ENCODE results near the gene TBC1D32.
"Not testable (repeated sequence)": the region's sequence is repeated elsewhere in the genome, so short reads cannot be mapped to it uniquely, and the experiment has no call there.

The TBC1D32 gene, protein sequence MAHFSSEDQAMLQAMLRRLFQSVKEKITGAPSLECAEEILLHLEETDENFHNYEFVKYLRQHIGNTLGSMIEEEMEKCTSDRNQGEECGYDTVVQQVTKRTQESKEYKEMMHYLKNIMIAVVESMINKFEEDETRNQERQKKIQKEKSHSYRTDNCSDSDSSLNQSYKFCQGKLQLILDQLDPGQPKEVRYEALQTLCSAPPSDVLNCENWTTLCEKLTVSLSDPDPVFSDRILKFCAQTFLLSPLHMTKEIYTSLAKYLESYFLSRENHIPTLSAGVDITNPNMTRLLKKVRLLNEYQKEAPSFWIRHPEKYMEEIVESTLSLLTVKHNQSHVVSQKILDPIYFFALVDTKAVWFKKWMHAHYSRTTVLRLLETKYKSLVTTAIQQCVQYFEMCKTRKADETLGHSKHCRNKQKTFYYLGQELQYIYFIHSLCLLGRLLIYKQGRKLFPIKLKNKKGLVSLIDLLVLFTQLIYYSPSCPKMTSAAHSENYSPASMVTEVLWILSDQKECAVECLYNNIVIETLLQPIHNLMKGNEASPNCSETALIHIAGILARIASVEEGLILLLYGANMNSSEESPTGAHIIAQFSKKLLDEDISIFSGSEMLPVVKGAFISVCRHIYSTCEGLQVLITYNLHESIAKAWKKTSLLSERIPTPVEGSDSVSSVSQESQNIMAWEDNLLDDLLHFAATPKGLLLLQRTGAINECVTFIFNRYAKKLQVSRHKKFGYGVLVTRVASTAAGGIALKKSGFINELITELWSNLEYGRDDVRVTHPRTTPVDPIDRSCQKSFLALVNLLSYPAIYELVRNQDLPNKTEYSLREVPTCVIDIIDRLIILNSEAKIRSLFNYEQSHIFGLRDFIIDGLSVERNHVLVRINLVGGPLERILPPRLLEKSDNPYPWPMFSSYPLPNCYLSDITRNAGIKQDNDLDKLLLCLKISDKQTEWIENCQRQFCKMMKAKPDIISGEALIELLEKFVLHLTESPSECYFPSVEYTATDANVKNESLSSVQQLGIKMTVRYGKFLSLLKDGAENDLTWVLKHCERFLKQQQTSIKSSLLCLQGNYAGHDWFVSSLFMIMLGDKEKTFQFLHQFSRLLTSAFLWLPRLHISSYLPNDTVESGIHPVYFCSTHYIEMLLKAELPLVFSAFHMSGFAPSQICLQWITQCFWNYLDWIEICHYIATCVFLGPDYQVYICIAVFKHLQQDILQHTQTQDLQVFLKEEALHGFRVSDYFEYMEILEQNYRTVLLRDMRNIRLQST

DNA sequence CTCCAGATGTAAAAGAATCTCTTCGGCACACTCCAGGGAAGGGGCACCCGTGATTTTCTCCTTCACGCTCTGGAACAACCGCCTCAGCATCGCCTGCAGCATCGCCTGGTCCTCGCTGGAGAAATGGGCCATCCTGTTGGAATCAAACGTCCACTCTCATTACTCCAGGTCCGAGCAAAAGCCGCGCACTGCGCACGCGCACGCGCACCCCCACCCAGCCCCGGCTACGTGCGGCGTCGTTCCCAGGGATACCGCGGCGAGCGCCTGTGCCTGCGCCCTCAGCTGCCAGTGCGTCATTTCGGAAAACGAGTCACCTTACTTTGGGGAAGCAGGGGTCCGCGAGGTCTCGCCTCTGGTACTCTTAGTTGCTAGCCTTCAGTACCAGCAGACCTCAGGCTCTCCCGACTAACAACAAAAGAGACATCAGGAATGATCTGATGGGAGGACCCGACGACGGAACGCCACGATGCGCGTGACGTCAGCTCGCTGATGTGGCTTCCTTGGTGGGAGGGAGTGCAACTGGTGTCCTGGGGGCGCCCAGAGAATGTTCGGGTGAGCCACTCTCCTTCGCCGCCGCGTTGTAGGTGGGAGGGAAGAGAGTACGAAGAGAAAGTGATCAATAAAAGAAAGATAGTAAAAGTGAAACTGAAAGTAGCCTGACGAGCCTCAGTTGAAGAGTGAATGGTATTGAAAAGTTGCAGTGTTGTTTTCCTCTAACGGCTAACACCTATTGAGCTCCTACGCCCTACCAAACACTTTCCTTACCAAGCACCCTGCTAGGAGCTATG lies at the start of gene TBC1D32:
Gene TBC1D32 (minus strand): TSS at position 182 of the 788 bp plus-strand sequence. CDS start 50 bp downstream, at position 132.
- no peaks in the 10 kb centered on the region for H3K4me1 ChIP-seq (ENCODE audit: insufficient read depth, low read length)
- no peaks in the 10 kb centered on the region for H3K9me3 ChIP-seq (ENCODE audit: insufficient read depth, low read depth, low read length)
- H3K27ac ChIP-seq (ENCODE audit: low read length) = no peak within 1 kb of the TSS
- peak within 1 kb of the TSS; percentile 75 for H3K4me3 ChIP-seq (ENCODE audit: low read length)
- no peaks in the 10 kb centered on the region for H3K36me3 ChIP-seq (ENCODE audit: insufficient read depth, low read depth, low read length)
- H3K27me3 ChIP-seq (ENCODE audit: insufficient read depth, low read length) = no peaks in the 10 kb centered on the region
- peak within 1 kb of the TSS; percentile 71; the same call in 1 of the 2 replicates for H3K9ac ChIP-seq (ENCODE audit: low read depth, low read length)

- Histone ChIP-seq H3K27ac (ENCODE audit: low read length) (no peak overlapping the region), H3K9ac (ENCODE audit: low read depth, low read length) (no peak overlapping the region), H3K9me3 (ENCODE audit: insufficient read depth, low read depth, low read length) (no peaks in the 10 kb centered on the region), H3K4me1 (ENCODE audit: insufficient read depth, low read length) (no peaks in the 10 kb centered on the region), H3K4me3 (ENCODE audit: low read length) (no peak overlapping the region), H3K27me3 (ENCODE audit: insufficient read depth, low read length) (no peaks in the 10 kb centered on the region), H3K36me3 (ENCODE audit: insufficient read depth, low read depth, low read length) (no peaks in the 10 kb centered on the region)
Observed at GRCh38 chr6:121383478-121383877, 49.2 kb upstream of the TBC1D32 start.

DNA sequence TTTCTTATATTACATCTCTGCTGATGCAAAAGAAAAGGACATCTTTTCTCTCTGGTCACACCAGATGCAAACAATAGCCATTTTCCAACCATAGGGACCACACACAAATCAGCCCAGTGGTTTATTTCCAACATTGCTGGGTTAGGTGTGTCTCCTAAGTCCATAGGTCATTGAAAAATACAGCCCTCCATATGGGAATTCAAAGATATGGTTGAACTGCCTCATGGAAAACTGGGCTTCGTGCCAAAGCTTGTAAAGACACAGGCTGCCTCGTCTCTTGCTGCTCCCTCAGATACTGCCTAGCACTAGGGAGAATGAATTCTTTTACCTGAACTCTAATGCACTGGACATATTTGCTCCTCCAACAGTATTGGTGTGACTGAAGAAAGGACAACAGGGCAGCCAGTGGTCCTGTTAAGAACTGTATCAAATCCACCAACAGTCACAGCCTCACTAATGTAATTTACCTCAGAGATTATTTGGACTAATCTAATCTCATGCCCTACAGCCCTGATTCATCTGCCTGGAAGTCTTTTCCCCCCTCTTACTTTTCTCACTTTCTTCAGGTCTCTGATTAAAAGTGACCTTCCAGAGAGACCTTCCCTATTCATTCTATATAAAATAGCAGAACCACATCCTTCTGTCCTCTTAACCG lies 48.3 kb upstream of the TBC1D32 start:
- no peaks in the 10 kb centered on the region for H3K36me3 ChIP-seq (ENCODE audit: insufficient read depth, low read depth, low read length)
- no peak overlapping the region for H3K9ac ChIP-seq (ENCODE audit: low read depth, low read length)
- no peaks in the 10 kb centered on the region for H3K9me3 ChIP-seq (ENCODE audit: insufficient read depth, low read depth, low read length)
- no peak overlapping the region for H3K27ac ChIP-seq (ENCODE audit: low read length)
- no peaks in the 10 kb centered on the region for H3K27me3 ChIP-seq (ENCODE audit: insufficient read depth, low read length)
- H3K4me1 ChIP-seq (ENCODE audit: insufficient read depth, low read length) = no peaks in the 10 kb centered on the region
- no peak overlapping the region for H3K4me3 ChIP-seq (ENCODE audit: low read length)

DNA sequence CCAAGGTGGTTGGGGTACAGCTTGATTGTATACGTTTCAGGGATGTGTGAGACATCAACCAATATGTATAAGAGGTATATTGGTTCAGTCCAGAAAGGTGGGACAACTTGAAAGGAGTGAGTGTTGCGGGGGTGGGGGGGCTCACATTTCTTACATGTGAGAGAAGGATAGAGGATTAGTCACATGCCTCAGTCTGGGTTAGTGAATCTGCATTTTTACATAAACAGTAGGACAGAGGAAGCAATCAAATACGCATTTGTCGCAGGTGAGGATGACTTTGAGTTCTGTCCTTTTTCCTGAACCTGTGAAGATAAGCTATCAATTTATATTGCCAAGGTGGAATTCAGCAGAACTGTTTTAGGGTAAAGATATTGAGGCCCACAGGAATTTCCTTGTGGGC lies 42.1 kb upstream of the TBC1D32 start:
- Histone ChIP-seq H3K4me3 (ENCODE audit: low read length) (no peak overlapping the region), H3K4me1 (ENCODE audit: insufficient read depth, low read length) (no peaks in the 10 kb centered on the region), H3K9me3 (ENCODE audit: insufficient read depth, low read depth, low read length) (peaks cover 5% of the 10 kb centered on the region; the same call in 1 of the 2 replicates), H3K9ac (ENCODE audit: low read depth, low read length) (no peak overlapping the region), H3K36me3 (ENCODE audit: insufficient read depth, low read depth, low read length) (no peaks in the 10 kb centered on the region), H3K27ac (ENCODE audit: low read length) (no peak overlapping the region), H3K27me3 (ENCODE audit: insufficient read depth, low read length) (no peaks in the 10 kb centered on the region)

DNA sequence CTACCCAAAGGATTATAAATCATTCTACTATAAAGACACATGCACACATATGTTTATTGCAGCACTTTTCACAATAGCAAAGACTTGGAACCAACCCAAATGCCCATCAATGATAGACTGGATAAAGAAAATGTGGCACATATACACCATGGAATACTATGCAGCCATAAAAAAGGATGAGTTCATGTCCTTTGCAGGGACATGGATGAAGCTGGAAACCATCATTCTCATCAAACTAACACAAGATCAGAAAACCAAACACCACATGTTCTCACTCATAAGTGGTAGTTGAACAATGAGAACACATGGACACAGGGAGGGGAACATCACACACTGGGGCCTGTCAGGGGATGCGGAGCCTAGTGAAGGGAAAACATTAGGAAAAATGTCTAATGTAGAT lies 39.9 kb upstream of the TBC1D32 start:
- not testable (repeated sequence) for H3K27me3 ChIP-seq (ENCODE audit: insufficient read depth, low read length); H3K36me3 ChIP-seq (ENCODE audit: insufficient read depth, low read depth, low read length); H3K27ac ChIP-seq (ENCODE audit: low read length); H3K9ac ChIP-seq (ENCODE audit: low read depth, low read length); H3K9me3 ChIP-seq (ENCODE audit: insufficient read depth, low read depth, low read length); H3K4me1 ChIP-seq (ENCODE audit: insufficient read depth, low read length); H3K4me3 ChIP-seq (ENCODE audit: low read length)

DNA sequence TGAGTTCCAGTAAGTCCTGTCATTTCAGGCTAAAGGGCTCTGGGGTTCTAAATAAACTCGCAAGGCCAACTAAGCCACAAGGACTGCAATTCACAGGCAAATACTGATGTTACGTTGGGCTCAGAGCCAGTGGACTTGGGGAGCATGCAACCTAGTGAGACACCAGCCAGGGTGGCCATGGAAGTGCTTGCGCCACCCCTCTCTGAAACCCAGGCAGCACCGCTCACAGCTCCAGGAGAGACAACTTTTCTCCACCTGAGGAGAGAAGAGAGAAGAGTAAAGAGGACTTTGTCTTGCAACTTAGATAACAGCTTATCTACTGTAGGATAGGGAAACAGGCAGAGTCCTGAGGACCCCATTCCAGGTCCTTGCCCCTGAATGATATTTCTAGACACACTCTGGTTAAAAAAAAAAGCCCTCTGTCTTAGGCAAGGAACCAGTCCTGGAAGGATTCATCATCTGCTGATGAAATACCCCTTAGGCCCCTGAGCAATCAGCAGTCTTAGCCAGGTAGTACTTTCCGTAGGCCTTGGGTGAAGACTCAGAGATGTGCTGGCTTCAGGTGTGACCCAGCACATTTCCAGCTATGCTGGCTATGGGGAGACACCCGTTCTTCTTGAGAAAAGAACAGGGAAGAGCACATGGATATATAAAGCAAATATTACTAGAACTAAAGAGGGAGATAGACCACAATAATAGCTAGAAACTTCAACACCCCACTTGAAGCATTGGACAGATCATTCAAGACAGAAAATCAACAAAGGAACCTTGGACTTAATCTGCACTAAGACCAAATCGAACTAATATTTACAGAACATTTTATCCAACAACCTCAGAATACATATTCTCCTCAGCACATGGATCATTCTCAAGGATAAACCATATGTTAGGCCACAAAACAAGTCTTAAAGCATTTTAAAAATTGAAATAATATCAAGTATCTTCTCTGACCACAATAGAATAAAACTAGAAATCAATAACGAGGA lies 31.5 kb upstream of the TBC1D32 start:
- Histone ChIP-seq H3K9me3 (ENCODE audit: insufficient read depth, low read depth, low read length) (no peaks in the 10 kb centered on the region), H3K27me3 (ENCODE audit: insufficient read depth, low read length) (no peaks in the 10 kb centered on the region), H3K4me3 (ENCODE audit: low read length) (no peak overlapping the region), H3K27ac (ENCODE audit: low read length) (no peak overlapping the region), H3K9ac (ENCODE audit: low read depth, low read length) (no peak overlapping the region), H3K36me3 (ENCODE audit: insufficient read depth, low read depth, low read length) (no peaks in the 10 kb centered on the region), H3K4me1 (ENCODE audit: insufficient read depth, low read length) (peaks cover 6% of the 10 kb centered on the region; the same call in 1 of the 2 replicates)

GRCh38 chr6:121356575-121356974 lies 22.3 kb upstream of the TBC1D32 start:
- Histone ChIP-seq H3K27me3 (ENCODE audit: insufficient read depth, low read length) (no peaks in the 10 kb centered on the region), H3K9ac (ENCODE audit: low read depth, low read length) (no peak overlapping the region), H3K27ac (ENCODE audit: low read length) (no peak overlapping the region), H3K9me3 (ENCODE audit: insufficient read depth, low read depth, low read length) (no peaks in the 10 kb centered on the region), H3K4me1 (ENCODE audit: insufficient read depth, low read length) (no peaks in the 10 kb centered on the region), H3K36me3 (ENCODE audit: insufficient read depth, low read depth, low read length) (no peaks in the 10 kb centered on the region), H3K4me3 (ENCODE audit: low read length) (no peak overlapping the region)

DNA sequence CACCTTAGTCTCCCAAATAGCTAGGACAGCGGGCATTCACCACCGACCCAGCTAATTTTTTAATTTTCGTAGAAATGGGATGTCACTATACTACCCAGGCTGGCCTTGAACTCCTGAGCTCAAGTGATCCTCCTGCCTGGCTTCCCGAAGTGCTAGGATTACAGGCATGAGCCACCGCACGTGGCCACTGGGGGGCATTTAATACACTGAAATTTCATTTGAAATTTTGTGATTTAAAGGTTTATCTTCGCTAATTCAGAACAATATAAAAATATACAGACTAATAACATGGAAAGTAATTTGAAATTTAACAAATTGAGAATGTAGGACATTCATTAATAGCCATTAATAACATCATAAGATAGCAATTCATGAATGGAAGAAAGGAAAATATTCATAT lies 20.5 kb upstream of the TBC1D32 start:
- Histone ChIP-seq H3K27me3 (ENCODE audit: insufficient read depth, low read length) (no peaks in the 10 kb centered on the region), H3K27ac (ENCODE audit: low read length) (no peak overlapping the region), H3K4me1 (ENCODE audit: insufficient read depth, low read length) (no peaks in the 10 kb centered on the region), H3K9me3 (ENCODE audit: insufficient read depth, low read depth, low read length) (no peaks in the 10 kb centered on the region), H3K36me3 (ENCODE audit: insufficient read depth, low read depth, low read length) (no peaks in the 10 kb centered on the region), H3K4me3 (ENCODE audit: low read length) (no peak overlapping the region), H3K9ac (ENCODE audit: low read depth, low read length) (no peak overlapping the region)

DNA sequence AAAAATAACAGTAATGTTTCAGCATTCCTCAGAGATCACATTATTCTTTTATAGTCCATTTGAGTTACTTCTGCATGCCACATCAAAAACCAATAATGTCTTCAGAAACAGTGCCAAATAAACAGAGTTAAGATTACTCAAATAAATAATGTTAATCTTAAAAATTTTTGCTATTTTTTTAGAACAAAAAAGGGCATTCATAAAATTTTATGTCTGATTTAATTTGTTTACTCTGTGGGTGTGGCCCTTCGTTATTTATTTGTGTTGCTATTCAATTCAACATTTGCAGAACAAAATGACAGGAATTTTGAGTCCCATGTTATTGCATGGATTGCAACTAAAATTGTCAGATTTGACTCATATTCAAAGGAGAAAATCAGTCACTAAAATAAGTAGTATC lies 18.7 kb upstream of the TBC1D32 start:
- H3K9ac ChIP-seq (ENCODE audit: low read depth, low read length) = no peak overlapping the region
- H3K9me3 ChIP-seq (ENCODE audit: insufficient read depth, low read depth, low read length) = no peaks in the 10 kb centered on the region
- no peaks in the 10 kb centered on the region for H3K27me3 ChIP-seq (ENCODE audit: insufficient read depth, low read length)
- H3K4me3 ChIP-seq (ENCODE audit: low read length) = no peak overlapping the region
- no peak overlapping the region for H3K27ac ChIP-seq (ENCODE audit: low read length)
- no peaks in the 10 kb centered on the region for H3K4me1 ChIP-seq (ENCODE audit: insufficient read depth, low read length)
- no peaks in the 10 kb centered on the region for H3K36me3 ChIP-seq (ENCODE audit: insufficient read depth, low read depth, low read length)

GRCh38 chr6:121351916-121352315 lies 17.6 kb upstream of the TBC1D32 start:
- Histone ChIP-seq H3K9me3 (ENCODE audit: insufficient read depth, low read depth, low read length) (no peaks in the 10 kb centered on the region), H3K36me3 (ENCODE audit: insufficient read depth, low read depth, low read length) (no peaks in the 10 kb centered on the region), H3K27ac (ENCODE audit: low read length) (no peak overlapping the region)

More at GRCh38 chr6:121351916-121352315, 17.6 kb upstream of the TBC1D32 start:
- no peak overlapping the region for H3K9ac ChIP-seq (ENCODE audit: low read depth, low read length)
- no peaks in the 10 kb centered on the region for H3K4me1 ChIP-seq (ENCODE audit: insufficient read depth, low read length)
- no peak overlapping the region for H3K4me3 ChIP-seq (ENCODE audit: low read length)
- no peaks in the 10 kb centered on the region for H3K27me3 ChIP-seq (ENCODE audit: insufficient read depth, low read length)
